H1 (cell line): ENCODE data around the gene RSPH6A.

Experiments
- BRCA1 ChIP-seq: IDR thresholded peaks from 2 replicates; pipeline ENCODE4 v1.6.1; 2012; ENCODE audit warnings: low read depth, low read length, improper control_type of control experiment
- EP300 ChIP-seq, 2 experiments: IDR thresholded peaks; 1 replicate in 1 of 2; 2 replicates in 1 of 2; pipeline ENCODE4 v1.6.1; 2011 to 2012; ENCODE audit warnings: low read depth in 2 of 2, low read length in 2 of 2, mild to moderate bottlenecking in 2 of 2, borderline replicate concordance in 1 of 2, inconsistent platforms in 1 of 2, moderate library complexity in 1 of 2
- EZH2 ChIP-seq: fragments of 200-600 bp; sonication (generic); IDR thresholded peaks from 2 replicates; pipeline ENCODE4 v1.7.1; 2012; ENCODE audit warnings: low read depth, mild to moderate bottlenecking, moderate library complexity, low read length, inconsistent platforms; ENCODE audit not compliant: severe bottlenecking
- JUN ChIP-seq: IDR thresholded peaks from 2 replicates; pipeline ENCODE4 v1.6.1; 2011; ENCODE audit warnings: low read depth, mild to moderate bottlenecking, improper control_type of control experiment, low read length
- MAX ChIP-seq: IDR thresholded peaks from 2 replicates; pipeline ENCODE4 v1.6.1; 2012; ENCODE audit warnings: inconsistent platforms
- NRF1 ChIP-seq: IDR thresholded peaks from 2 replicates; pipeline ENCODE4 v1.6.1; 2011; ENCODE audit warnings: mild to moderate bottlenecking, low read depth, low read length, improper control_type of control experiment
- POLR2A ChIP-seq, 2 experiments: IDR thresholded peaks; 1 replicate in 1 of 2; 2 replicates in 1 of 2; pipeline ENCODE4 v1.6.1; 2011; ENCODE audit warnings: low read depth in 2 of 2, low read length in 2 of 2, mild to moderate bottlenecking in 2 of 2; ENCODE audit errors: control extremely low read depth in 1 of 2
- POLR2AphosphoS5 ChIP-seq: IDR thresholded peaks from 2 replicates; pipeline ENCODE4 v1.6.1; 2011; ENCODE audit warnings: low read depth, low read length
- RAD21 ChIP-seq, 2 experiments: IDR thresholded peaks in 1 of 2; conservative IDR thresholded peaks in 1 of 2; 2 replicates each; pipeline ENCODE4 v1.6.1; 2011; ENCODE audit warnings: low read depth in 2 of 2, low read length in 2 of 2, improper control_type of control experiment in 1 of 2, inconsistent platforms in 1 of 2, mild to moderate bottlenecking in 1 of 2, moderate library complexity in 1 of 2
- RXRA ChIP-seq: IDR thresholded peaks from 2 replicates; pipeline ENCODE4 v1.6.1; 2011; ENCODE audit warnings: low read depth, mild to moderate bottlenecking, low read length, moderate library complexity; ENCODE audit not compliant: insufficient read depth
- TEAD4 ChIP-seq: IDR thresholded peaks from 2 replicates; pipeline ENCODE4 v1.6.1; 2012; ENCODE audit warnings: low read depth, low read length, inconsistent platforms, mixed read lengths
- YY1 ChIP-seq: IDR thresholded peaks from 2 replicates; pipeline ENCODE4 v1.6.1; 2011; ENCODE audit warnings: low read depth, mild to moderate bottlenecking, low read length
- ZNF274 ChIP-seq: IDR thresholded peaks from 2 replicates; pipeline ENCODE4 v1.7.0; 2012; ENCODE audit warnings: low read length, borderline replicate concordance; ENCODE audit errors: extremely low read depth
- TF ChIP-seq, protein P1 (sequence below), 3 experiments: IDR thresholded peaks; 1 replicate in 2 of 3; 2 replicates in 1 of 3; pipeline versions ENCODE4 v1.5.1 to v1.6.1; 2011; ENCODE audit warnings: low read length in 3 of 3, mild to moderate bottlenecking in 3 of 3, inconsistent platforms in 2 of 3, low read depth in 1 of 3, moderate library complexity in 1 of 3; ENCODE audit not compliant: insufficient read depth in 1 of 3; ENCODE audit errors: control extremely low read depth in 1 of 3

- TF ChIP-seq ZNF274 (no peak), EZH2 (no peak), POLR2A (IDR thresholded peaks at IDR 0.05; ENCODE audit: control extremely low read depth in 1 of 2, low read depth in 2 of 2, low read length in 2 of 2) (no peak), POLR2AphosphoS5 (no peak; the same call in 1 of the 2 replicates), RXRA (no peak), JUN (no peak), BRCA1 (no peak), MAX (no peak), RAD21 (IDR thresholded peaks at IDR 0.05 in 1 of 2, conservative IDR thresholded peaks at IDR 0.05 in 1 of 2; ENCODE audit: low read depth in 2 of 2, low read length in 2 of 2) (no peak), EP300 (IDR thresholded peaks at IDR 0.05; ENCODE audit: borderline replicate concordance in 1 of 2, low read depth in 2 of 2, low read length in 2 of 2) (no peak), NRF1 (no peak), TEAD4 (no peak), YY1 (no peak)
- TF ChIP-seq, protein P1, sequence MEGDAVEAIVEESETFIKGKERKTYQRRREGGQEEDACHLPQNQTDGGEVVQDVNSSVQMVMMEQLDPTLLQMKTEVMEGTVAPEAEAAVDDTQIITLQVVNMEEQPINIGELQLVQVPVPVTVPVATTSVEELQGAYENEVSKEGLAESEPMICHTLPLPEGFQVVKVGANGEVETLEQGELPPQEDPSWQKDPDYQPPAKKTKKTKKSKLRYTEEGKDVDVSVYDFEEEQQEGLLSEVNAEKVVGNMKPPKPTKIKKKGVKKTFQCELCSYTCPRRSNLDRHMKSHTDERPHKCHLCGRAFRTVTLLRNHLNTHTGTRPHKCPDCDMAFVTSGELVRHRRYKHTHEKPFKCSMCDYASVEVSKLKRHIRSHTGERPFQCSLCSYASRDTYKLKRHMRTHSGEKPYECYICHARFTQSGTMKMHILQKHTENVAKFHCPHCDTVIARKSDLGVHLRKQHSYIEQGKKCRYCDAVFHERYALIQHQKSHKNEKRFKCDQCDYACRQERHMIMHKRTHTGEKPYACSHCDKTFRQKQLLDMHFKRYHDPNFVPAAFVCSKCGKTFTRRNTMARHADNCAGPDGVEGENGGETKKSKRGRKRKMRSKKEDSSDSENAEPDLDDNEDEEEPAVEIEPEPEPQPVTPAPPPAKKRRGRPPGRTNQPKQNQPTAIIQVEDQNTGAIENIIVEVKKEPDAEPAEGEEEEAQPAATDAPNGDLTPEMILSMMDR (IDR thresholded peaks at IDR 0.05; ENCODE audit: control extremely low read depth in 1 of 3, insufficient read depth in 1 of 3, low read depth in 1 of 3, low read length in 3 of 3): no peak
Measured at GRCh38 chr19:45823182-45823581, 8.1 kb upstream of the RSPH6A start.
